Stimulated activated naive CD8-positive, alpha-beta T cell treated with anti-CD3 and anti-CD28 coated beads, Interleukin-15, amount 100 ng/mL, for 72 hours (primary cell): Measurements from ENCODE around the gene SEC24A.
"Not testable (repeated sequence)": the region's sequence is repeated elsewhere in the genome, so short reads cannot be mapped to it uniquely, and the experiment has no call there.

ENCODE experiments used
- ATAC-seq: fragments of 150-1000 bp; cut with Tn5 transposase; 2 replicates; pipeline ENCODE4 v1.10.0; 2021; ENCODE audit warnings: mild to moderate bottlenecking, moderate library complexity
- DNase-seq, 2 donors: peaks; one replicate each; pipeline ENCODE4 v3.0.0; 2021 to 2022
- H3K27ac Mint-ChIP-seq, 2 donors: one replicate each; pipeline ENCODE4 v1.8.0; 2022; ENCODE audit warnings: mild to moderate bottlenecking in 2 of 2, mixed read lengths in 2 of 2, moderate library complexity in 2 of 2
- H3K27me3 Mint-ChIP-seq: one replicate; pipeline ENCODE4 v1.8.0; 2022; ENCODE audit warnings: mixed read lengths
- H3K4me1 Mint-ChIP-seq: one replicate; pipeline ENCODE4 v1.8.0; 2022; ENCODE audit warnings: mild to moderate bottlenecking, mixed read lengths
- H3K4me3 Mint-ChIP-seq, 2 donors: one replicate each; pipeline ENCODE4 v1.8.0; 2022; ENCODE audit warnings: mild to moderate bottlenecking in 2 of 2, mixed read lengths in 2 of 2, moderate library complexity in 1 of 2
- H3K9me3 Mint-ChIP-seq, 2 donors: one replicate each; pipeline ENCODE4 v1.8.0; 2022; ENCODE audit warnings: mixed read lengths in 2 of 2

The SEC24A gene

GRCh38 chr5:134758504-134759341 is 110.1 kb downstream of the SEC24A start, which contains the start of gene DDX46:
Gene DDX46 (plus strand): TSS chr5:134758779. CDS start chr5:134758939, 160 bp downstream.
- Mint-ChIP-seq H3K27me3 (no peaks in the 10 kb centered on the region), H3K27ac (peak within 1 kb of the TSS; percentile 99), H3K9me3 (no peaks in the 10 kb centered on the region), H3K4me3 (peak within 1 kb of the TSS; percentile 99 to 100), H3K4me1 (peaks cover 39% of the 10 kb centered on the region)
- DNase-seq (peak; percentile 94 to 95), ATAC-seq (peak; percentile 99)

- H3K27ac Mint-ChIP-seq, result peak overlapping the region in 1 of 2 donors; percentile 42
- not testable (repeated sequence) for ATAC-seq, H3K27me3 Mint-ChIP-seq, H3K4me3 Mint-ChIP-seq, H3K4me1 Mint-ChIP-seq, H3K9me3 Mint-ChIP-seq, DNase-seq
These were observed 119.1 kb downstream of the SEC24A start for GRCh38 chr5:134767528-134768291.

GRCh38 chr5:134769206-134769605 is 120.6 kb downstream of the SEC24A start:
- no peak for DNase-seq

DNA sequence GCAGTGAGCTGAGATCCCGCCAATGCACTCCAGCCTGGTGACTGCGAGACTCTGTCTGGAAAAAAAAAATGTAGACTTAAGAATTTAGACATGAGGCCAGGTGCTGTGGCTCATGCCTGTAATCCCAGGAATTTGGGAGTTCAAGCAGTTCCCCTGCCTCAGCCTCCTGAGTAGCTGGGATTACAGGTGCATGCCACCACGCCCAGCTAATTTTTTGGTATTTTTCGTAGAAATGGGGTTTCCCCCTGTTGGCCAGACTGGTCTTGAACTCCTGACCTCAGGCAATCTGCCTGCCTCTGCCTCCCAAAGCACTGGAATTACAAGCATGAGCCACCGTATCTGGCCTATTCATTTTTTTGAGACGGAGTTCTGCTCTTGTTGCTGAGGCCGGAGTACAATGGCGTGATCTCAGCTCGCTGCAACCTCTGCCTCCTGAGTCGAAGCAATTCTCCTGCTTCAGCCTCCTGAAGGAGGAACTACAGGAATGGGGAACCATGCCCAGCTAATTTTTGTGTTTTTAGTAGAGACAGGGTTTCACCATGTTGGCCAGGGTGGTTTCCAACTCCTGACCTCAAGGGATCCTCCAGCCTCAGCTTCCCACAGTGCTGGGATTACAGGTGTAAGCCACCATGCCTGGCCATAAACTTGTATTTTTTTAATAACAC is 124.0 kb downstream of the SEC24A start:
- DNase-seq, result no peak
- H3K27ac Mint-ChIP-seq, result no peak overlapping the region

More at GRCh38 chr5:134769206-134769605, 120.6 kb downstream of the SEC24A start:
- Mint-ChIP-seq H3K4me1 (no peaks in the 10 kb centered on the region), H3K27ac (no peak overlapping the region), H3K9me3 (no peaks in the 10 kb centered on the region), H3K4me3 (no peak overlapping the region), H3K27me3 (no peaks in the 10 kb centered on the region)
- no peak for ATAC-seq

DNA sequence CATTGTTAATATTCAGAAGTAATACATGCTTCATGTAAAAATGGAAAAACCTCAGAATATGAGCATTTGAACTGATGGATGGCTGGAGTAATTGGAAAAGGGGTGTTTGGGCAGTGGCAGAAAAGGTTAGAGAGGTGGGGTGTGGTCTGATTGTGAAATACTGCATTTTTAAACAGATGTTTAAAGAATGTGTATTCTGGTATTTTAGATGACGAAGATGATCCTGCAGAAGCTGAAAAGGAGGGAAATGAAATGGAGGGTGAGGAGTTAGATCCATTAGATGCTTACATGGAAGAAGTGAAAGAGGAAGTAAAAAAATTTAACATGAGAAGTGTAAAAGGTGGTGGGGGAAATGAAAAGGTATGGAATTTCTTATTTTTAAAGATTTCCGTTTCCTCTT is 128.8 kb downstream of the SEC24A start:
- Mint-ChIP-seq H3K27ac (no peak overlapping the region), H3K4me3 (no peak overlapping the region), H3K4me1 (no peaks in the 10 kb centered on the region), H3K9me3 (no peaks in the 10 kb centered on the region), H3K27me3 (no peaks in the 10 kb centered on the region)
- no peak for DNase-seq
- no peak for ATAC-seq

More for the DNA sequence above, 124.0 kb downstream of the SEC24A start:
- no peaks in the 10 kb centered on the region for H3K27me3 Mint-ChIP-seq
- no peak for ATAC-seq
- no peaks in the 10 kb centered on the region for H3K4me1 Mint-ChIP-seq
- H3K9me3 Mint-ChIP-seq, result no peaks in the 10 kb centered on the region
- H3K4me3 Mint-ChIP-seq, result no peak overlapping the region
